Measurements from ENCODE around the gene CDH23. TPM values are rescaled to one million over a fixed set of nuclear protein-coding genes. Genes with fewer than 3 reads are reported as not detected.
A peak's percentile ranks its signal among the peaks of the same experiment; 100 is the strongest.

CDH23 gene
- total and polyA plus RNA-seq, 9 of the 15 experiments (the other 6 are each of a cell fraction or from before 2014, with no cell fraction given) = 0.18 to 1.2 (median 0.47) TPM

GRCh38 chr10:71638822-71639719, 242.4 kb downstream of the CDH23 start (continued):
- no peak for TF ChIP-seq HNRNPUL1 (IDR thresholded peaks at IDR 0.05; ENCODE audit: low read length)
- TF ChIP-seq PPARD (CRISPR knock-in tag; IDR thresholded peaks at IDR 0.05) = no peak
- TF ChIP-seq ZNF518B (CRISPR knock-in tag; IDR thresholded peaks at IDR 0.05) = no peak
- TF ChIP-seq HDAC1 (IDR thresholded peaks at IDR 0.05) = peak; percentile 93 to 94
- TF ChIP-seq HIVEP1 (CRISPR knock-in tag; IDR thresholded peaks at IDR 0.05) = peak; percentile 85; the same call in 1 of the 2 replicates
- no peak for TF ChIP-seq EP400 (IDR thresholded peaks at IDR 0.05)
- no peak for TF ChIP-seq NCOR1 (IDR thresholded peaks at IDR 0.05)
- TF ChIP-seq SIN3A (IDR thresholded peaks at IDR 0.05; ENCODE audit: borderline replicate concordance in 2 of 2, control insufficient read depth in 1 of 2, low read depth in 2 of 2, low read length in 2 of 2) = 0 out of 4 replicates have a peak, but pooled peaks have one; percentile 26 to 35
- TF ChIP-seq ZNF146 (CRISPR knock-in tag; IDR thresholded peaks at IDR 0.05; ENCODE audit: unreplicated experiment) = no peak
- peak; percentile 98 for TF ChIP-seq MYNN (IDR thresholded peaks at IDR 0.05)
- TF ChIP-seq MYNN (CRISPR knock-in tag; IDR thresholded peaks at IDR 0.05) = no peak
- TF ChIP-seq VEZF1 (CRISPR knock-in tag; IDR thresholded peaks at IDR 0.05) = peak; percentile 97
- no peak for TF ChIP-seq KLF10 (CRISPR knock-in tag; IDR thresholded peaks at IDR 0.05)
- TF ChIP-seq SOX6 (IDR thresholded peaks at IDR 0.05) = peak; percentile 92
- peak; percentile 22; the same call in 1 of the 2 replicates for TF ChIP-seq RAD51 (IDR thresholded peaks at IDR 0.05; ENCODE audit: borderline replicate concordance, low read depth)
- no peak for TF ChIP-seq ZNF696 (CRISPR knock-in tag; conservative IDR thresholded peaks at IDR 0.05)
- peak in 1 of 3 experiments; percentile 1 for TF ChIP-seq YY1 (IDR thresholded peaks at IDR 0.05; ENCODE audit: borderline replicate concordance in 1 of 3, control insufficient read depth in 1 of 3, extremely low read depth in 1 of 3, insufficient read depth in 3 of 3, insufficient read length in 1 of 3, insufficient replicate concordance in 2 of 3, low read depth in 1 of 3, low read length in 2 of 3)
- no peak; the same call in 1 of the 2 replicates for TF ChIP-seq ARID2 (IDR thresholded peaks at IDR 0.05)
- 0 out of 2 replicates have a peak, but pooled peaks have one; percentile 2 for TF ChIP-seq NFIX (CRISPR knock-in tag; IDR thresholded peaks at IDR 0.05; ENCODE audit: low read depth)
- peak; percentile 92 for TF ChIP-seq SMARCB1 (IDR thresholded peaks at IDR 0.05; ENCODE audit: insufficient read length, low read depth)
- peak; percentile 95 for TF ChIP-seq NBN (IDR thresholded peaks at IDR 0.05; ENCODE audit: low read depth)
